ENCODE data around the gene LRP2BP.

LRP2BP gene

DNA sequence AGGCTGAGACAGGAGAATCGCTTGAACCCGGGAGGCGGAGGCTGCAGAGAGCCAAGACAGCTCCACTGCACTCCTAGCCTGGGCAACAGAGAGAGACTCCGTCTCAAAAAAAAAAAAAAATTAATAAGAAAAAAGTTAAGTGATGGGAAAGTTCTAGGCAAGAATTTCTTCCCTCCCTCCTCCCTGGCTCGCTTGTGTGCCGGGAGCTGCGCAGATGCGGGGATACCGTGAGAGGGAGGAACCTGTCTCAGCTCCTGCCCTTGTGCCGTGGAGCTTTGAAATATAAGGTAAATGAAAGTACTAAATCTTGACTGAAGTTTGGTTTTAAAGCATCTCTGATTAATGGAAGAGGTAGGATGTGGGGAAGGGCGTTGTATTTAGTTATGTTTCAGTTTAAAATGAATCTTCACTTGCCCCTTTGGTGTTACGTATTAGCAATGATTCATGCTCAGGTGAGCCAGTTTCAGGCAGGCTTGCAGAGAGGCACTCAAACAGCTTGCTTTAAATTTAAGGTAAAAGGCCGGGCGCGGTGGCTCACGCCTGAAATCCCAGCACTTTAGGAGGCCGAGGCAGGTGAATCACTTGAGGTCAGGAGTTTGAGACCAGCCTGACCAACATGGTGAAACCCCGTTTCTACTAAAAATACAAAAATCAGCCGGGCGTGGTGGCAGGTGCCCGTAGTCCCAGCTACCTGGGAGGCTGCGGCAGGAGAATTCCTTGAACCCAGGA, 31.4 kb upstream of the LRP2BP start:
- H3K4me3 ChIP-seq (ENCODE audit: low read depth, low read length) = no peak overlapping the region
- TF ChIP-seq, protein P1, sequence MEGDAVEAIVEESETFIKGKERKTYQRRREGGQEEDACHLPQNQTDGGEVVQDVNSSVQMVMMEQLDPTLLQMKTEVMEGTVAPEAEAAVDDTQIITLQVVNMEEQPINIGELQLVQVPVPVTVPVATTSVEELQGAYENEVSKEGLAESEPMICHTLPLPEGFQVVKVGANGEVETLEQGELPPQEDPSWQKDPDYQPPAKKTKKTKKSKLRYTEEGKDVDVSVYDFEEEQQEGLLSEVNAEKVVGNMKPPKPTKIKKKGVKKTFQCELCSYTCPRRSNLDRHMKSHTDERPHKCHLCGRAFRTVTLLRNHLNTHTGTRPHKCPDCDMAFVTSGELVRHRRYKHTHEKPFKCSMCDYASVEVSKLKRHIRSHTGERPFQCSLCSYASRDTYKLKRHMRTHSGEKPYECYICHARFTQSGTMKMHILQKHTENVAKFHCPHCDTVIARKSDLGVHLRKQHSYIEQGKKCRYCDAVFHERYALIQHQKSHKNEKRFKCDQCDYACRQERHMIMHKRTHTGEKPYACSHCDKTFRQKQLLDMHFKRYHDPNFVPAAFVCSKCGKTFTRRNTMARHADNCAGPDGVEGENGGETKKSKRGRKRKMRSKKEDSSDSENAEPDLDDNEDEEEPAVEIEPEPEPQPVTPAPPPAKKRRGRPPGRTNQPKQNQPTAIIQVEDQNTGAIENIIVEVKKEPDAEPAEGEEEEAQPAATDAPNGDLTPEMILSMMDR (IDR thresholded peaks at IDR 0.05; ENCODE audit: control insufficient read depth, extremely low read depth, insufficient read depth) = no peak
- no peak for DNase-seq (ENCODE audit: low read depth)

DNA sequence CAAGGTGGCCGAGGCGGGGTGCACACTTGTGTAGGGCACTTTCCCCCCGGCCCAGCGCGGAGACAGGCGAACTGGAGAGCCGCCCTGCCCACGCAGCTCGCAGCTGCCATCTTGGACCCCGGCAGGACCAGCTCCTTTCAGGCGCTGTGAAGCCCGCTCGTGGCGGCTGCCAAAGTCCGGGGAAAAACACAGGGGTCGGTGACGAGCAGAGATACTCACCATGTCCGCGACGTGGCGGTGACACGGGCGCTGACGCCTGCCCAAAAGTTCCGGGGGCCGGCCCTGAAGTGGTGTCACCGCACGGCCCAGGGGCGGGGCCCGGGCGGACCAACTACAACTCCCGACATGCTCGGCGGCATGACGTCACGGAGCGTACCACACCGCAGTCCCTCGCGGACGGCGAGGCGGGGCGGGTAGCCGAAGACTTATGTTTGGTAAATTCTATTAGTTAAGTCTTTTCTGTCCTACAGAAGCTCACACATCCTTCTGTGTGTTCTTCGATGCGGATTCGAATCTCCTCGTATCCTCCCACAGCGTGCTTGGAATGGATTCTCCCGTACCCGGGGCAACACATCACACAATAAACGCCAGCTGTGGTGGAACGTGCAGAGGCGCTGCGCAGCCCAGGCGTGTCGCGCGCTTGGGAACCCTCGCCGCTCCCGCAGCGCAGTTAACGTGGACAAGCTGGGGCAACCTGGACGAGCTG, 30.1 kb upstream of the LRP2BP start, which contains the start of gene UFSP2:
Gene UFSP2 (minus strand): TSS at position 318 of the 706 bp plus-strand sequence. CDS start 96 bp downstream, at position 222.
- DNase-seq (ENCODE audit: low read depth) = peak; percentile 80
- peak within 1 kb of the TSS; percentile 70 for H3K4me3 ChIP-seq (ENCODE audit: low read depth, low read length)
- TF ChIP-seq, protein P1 (IDR thresholded peaks at IDR 0.05; ENCODE audit: control insufficient read depth, extremely low read depth, insufficient read depth) = no peak

DNA sequence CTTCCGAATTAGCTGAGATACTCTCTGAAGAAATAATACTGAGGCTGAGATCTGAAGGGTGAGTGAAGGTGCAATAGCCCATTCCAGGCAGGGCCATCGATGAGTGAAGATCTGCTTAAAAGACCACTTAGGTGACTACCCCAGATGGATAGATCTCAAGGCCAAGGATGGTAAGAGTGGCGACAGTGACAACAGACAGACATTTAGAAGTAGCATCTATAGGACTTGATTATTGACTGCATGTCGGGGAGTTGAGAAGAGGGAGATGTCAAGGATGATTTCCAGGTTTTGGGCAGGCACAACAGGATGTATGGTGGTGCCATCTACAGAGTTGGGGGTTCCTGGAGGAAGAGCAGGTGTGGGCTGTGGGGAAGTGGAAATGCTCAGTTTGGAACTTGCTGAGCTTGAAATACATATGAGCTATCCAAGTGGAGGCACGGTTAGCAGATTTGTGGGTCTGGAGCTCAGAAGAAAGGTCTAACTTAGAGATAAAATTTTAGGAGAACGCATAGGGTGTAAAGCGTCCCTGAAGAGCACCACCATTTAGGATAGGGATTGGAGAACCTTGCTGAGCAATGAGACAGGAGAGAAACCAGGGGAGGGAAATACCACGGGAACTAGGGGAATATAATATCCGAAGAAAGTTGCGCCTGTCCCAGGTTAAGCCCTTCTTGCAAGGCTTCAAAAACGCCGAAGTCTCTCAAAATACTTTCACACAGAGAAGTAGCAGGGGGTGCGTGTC, 29.4 kb upstream of the LRP2BP start:
- TF ChIP-seq, protein P1 (IDR thresholded peaks at IDR 0.05; ENCODE audit: control insufficient read depth, extremely low read depth, insufficient read depth) = no peak
- peak overlapping the region; percentile 70 for H3K4me3 ChIP-seq (ENCODE audit: low read depth, low read length)
- peak; percentile 7 for DNase-seq (ENCODE audit: low read depth)

DNA sequence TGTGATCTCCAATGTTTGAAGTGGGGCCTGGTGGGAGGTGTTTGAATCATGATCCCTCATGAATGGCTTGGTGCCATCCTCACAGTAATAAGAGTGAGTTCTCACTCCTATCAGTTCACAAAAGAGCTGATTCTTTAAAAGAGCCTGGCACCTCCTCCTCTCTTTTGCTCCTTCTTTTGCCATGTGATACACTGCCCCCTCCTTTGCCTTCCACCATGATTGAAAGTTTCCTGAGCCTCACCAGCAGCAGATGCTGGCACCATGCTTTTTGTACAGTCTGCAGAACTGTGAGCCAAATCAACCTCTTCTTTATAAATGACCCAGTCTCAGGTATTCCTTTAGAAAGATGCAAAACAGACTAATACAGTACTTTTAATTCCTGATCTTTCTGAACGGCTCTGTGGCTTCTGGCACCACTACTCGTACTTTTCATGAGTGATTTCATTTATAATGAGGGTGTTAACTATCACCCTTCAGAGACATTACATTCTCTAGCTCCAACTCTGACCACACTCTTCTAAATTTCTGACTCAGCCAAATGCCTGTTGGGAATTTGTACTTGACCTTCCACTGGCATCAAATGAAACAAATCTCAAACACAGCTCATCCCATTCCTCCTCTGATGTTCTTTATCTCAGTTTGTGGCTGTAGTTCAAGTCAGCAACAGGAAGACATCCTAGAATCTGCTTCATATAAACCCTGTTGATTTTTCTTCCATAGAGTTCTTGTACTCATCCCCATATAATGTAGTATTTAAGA, 25.8 kb upstream of the LRP2BP start:
- TF ChIP-seq, protein P1 (IDR thresholded peaks at IDR 0.05; ENCODE audit: control insufficient read depth, extremely low read depth, insufficient read depth) = no peak
- H3K4me3 ChIP-seq (ENCODE audit: low read depth, low read length) = no peak overlapping the region
- DNase-seq (ENCODE audit: low read depth) = no peak

DNA sequence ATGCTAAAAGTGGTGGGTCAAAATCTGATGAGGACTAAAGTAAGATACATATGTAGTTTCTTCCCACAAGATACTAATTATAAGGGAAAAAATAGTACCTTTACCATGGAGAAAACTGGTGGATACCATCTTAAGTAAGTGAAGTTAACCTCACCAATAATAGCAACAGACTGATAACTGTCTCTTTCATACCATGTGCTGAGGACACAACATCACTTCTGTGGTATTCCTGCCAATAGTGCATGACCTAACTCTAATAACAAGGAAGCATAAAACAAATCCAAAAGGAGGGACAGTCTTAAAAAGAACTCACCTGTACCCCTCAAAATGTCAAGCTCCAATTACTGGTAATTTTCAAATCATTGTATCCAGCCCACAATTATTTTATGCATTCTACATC, 21.2 kb upstream of the LRP2BP start:
- no peak overlapping the region for H3K4me3 ChIP-seq (ENCODE audit: low read depth, low read length)
- DNase-seq (ENCODE audit: low read depth) = no peak
- TF ChIP-seq, protein P1 (IDR thresholded peaks at IDR 0.05; ENCODE audit: control insufficient read depth, extremely low read depth, insufficient read depth) = no peak

DNA sequence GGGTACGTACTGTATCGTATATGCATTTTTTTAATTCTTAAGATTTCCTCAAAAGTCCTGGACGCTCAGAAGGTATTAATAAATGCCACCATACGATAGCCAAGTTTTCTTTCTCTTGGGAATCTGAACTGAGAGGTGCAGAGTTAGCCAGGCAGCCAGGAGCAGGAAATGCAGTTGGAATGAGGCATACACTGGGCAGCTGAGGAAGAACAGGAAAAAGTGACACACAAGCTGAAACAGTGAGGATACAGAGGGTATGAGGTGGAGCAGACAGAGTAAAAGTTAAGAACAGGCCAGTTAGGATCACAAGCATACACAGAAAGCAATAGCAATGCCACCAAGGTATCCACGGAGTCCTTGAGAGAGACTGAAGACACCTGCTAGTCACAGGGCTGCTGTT, 16.7 kb upstream of the LRP2BP start:
- no peak for DNase-seq (ENCODE audit: low read depth)
- TF ChIP-seq, protein P1 (IDR thresholded peaks at IDR 0.05; ENCODE audit: control insufficient read depth, extremely low read depth, insufficient read depth) = no peak
- H3K4me3 ChIP-seq (ENCODE audit: low read depth, low read length) = no peak overlapping the region

All from LNCaP clone FGC (cell line).